SU-DHL-6 (cell line): ENCODE results near the gene DTYMK.

Experiments used
- EZH2phosphoT487 ChIP-seq: fragments of 200-600 bp; sonication (generic), shearing (Covaris generic); conservative IDR thresholded peaks from 2 replicates; pipeline ENCODE4 v1.6.1; 2018; ENCODE audit warnings: mild to moderate bottlenecking, antibody characterized with exemption, low read length, moderate library complexity, mixed read lengths
- TF ChIP-seq, protein P1 (sequence below): fragments of 200-600 bp; sonication (generic); IDR thresholded peaks from one replicate; pipeline ENCODE4 v1.5.1; 2017; ENCODE audit warnings: antibody characterized with exemption, mild to moderate bottlenecking, low read length, moderate library complexity; ENCODE audit not compliant: insufficient read depth, poor library complexity, severe bottlenecking

DNA sequence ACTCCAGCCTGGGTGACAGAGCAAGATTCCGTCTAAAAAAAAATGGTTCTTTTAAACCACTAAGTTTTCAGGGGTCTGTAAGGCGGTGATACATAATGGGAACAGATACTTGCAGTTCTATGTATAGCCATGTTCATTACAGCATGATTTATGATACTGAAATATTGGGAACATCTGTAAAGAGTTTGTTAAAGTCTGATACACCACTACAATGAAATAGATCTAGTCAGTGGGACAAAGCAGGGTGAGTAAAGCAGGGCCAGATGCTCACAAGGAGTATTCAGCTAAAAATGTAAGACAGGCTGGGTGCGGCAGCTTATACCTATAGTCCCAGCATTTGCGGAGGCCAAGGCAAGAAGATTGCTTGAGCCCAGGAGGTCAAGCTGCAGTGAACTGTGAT lies 9.0 kb upstream of the DTYMK start:
- TF ChIP-seq, protein P1, sequence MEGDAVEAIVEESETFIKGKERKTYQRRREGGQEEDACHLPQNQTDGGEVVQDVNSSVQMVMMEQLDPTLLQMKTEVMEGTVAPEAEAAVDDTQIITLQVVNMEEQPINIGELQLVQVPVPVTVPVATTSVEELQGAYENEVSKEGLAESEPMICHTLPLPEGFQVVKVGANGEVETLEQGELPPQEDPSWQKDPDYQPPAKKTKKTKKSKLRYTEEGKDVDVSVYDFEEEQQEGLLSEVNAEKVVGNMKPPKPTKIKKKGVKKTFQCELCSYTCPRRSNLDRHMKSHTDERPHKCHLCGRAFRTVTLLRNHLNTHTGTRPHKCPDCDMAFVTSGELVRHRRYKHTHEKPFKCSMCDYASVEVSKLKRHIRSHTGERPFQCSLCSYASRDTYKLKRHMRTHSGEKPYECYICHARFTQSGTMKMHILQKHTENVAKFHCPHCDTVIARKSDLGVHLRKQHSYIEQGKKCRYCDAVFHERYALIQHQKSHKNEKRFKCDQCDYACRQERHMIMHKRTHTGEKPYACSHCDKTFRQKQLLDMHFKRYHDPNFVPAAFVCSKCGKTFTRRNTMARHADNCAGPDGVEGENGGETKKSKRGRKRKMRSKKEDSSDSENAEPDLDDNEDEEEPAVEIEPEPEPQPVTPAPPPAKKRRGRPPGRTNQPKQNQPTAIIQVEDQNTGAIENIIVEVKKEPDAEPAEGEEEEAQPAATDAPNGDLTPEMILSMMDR = no peak
- TF ChIP-seq EZH2phosphoT487 = no peak
